K562 (cell line): Measurements from ENCODE around the gene TMEM260. TPM values are rescaled to one million over a fixed set of nuclear protein-coding genes. Genes with fewer than 3 reads are reported as not detected.

Experiments
- CCNT2 ChIP-seq: IDR thresholded peaks from 2 replicates; pipeline ENCODE4 v1.6.1; 2011; ENCODE audit warnings: borderline replicate concordance, low read depth, mild to moderate bottlenecking, moderate library complexity, mixed read lengths, low read length; ENCODE audit not compliant: insufficient read length; ENCODE audit errors: extremely low read depth
- JUND ChIP-seq, 2 experiments: IDR thresholded peaks; 2 replicates in 1 of 2; 3 replicates in 1 of 2; pipeline ENCODE4 v1.6.1; 2011; ENCODE audit warnings: borderline replicate concordance in 2 of 2, low read depth in 2 of 2, low read length in 2 of 2, improper control_type of control experiment in 1 of 2, missing biosample characterization in 1 of 2, missing genetic modification characterization in 1 of 2, missing genetic modification reagents in 1 of 2
- MYC ChIP-seq, 2 experiments: fragments of 250-450 bp in 1 of 2; sonication (Bioruptor Pico) in 1 of 2; IDR thresholded peaks; 2 replicates each; pipeline versions ENCODE4 v1.5.1 to v1.6.1; 2012 to 2021; ENCODE audit warnings: low read depth in 2 of 2, borderline replicate concordance in 1 of 2, improper control_type of control experiment in 1 of 2, low read length in 1 of 2, mild to moderate bottlenecking in 1 of 2, moderate library complexity in 1 of 2
- RBM15 ChIP-seq: fragments of 200-400 bp; formaldehyde crosslinking; IDR thresholded peaks from 2 replicates; pipeline ENCODE4 v1.6.1; 2018; ENCODE audit warnings: mild to moderate bottlenecking, low read length, moderate library complexity; ENCODE audit not compliant: insufficient read depth
- SIN3B ChIP-seq: fragments of 450-650 bp; IDR thresholded peaks from 2 replicates; pipeline ENCODE4 v1.6.1; 2017; ENCODE audit warnings: low read depth, mild to moderate bottlenecking, moderate library complexity
- TRIM24 ChIP-seq, 2 experiments: fragments of 450-650 bp; IDR thresholded peaks; 2 replicates each; pipeline ENCODE4 v1.6.1; 2016
- ZNF134 ChIP-seq: fragments of 250-450 bp; sonication (Bioruptor Pico); conservative IDR thresholded peaks from 2 replicates; pipeline ENCODE4 v1.4.0; 2020
- ZNF318 ChIP-seq, 2 experiments: fragments of 450-650 bp; IDR thresholded peaks; 2 replicates each; pipeline ENCODE4 v1.6.1; 2016; ENCODE audit warnings: mild to moderate bottlenecking in 2 of 2, borderline replicate concordance in 1 of 2, low read depth in 1 of 2, moderate library complexity in 1 of 2
- ZNF696 ChIP-seq: fragments of 250-450 bp; sonication (Bioruptor Pico); conservative IDR thresholded peaks from 2 replicates; pipeline ENCODE4 v1.4.0; 2020; ENCODE audit warnings: mild to moderate bottlenecking, moderate library complexity
- polyA plus RNA-seq, 8 experiments: library from polyadenylated mRNA; depleted of rRNA in 4 of 8; stranded (reverse) in 5 of 8; unstranded in 3 of 8; fragments of >200 nt; fragmentation: Nextera tagmentation in 2 of 8; fragmentation: Illumina TruSeq in 1 of 8; extraction: Ambion mirVana in 2 of 8; extraction: Trizol in 1 of 8; gene quantifications; 2 replicates each; pipeline versions ENCODE4 v1.2.1 to v1.2.3, GENCODE V29; 2011 to 2014; ENCODE audit warnings: inconsistent platforms in 1 of 8, missing spikeins in 1 of 8
- total RNA-seq, 7 experiments: library from RNA; depleted of rRNA in 6 of 7; stranded (reverse); fragments of >200 nt in 6 of 7; fragmentation: Illumina TruSeq in 2 of 7; extraction: Trizol in 2 of 7; gene quantifications; 2 replicates each; pipeline versions ENCODE4 v1.2.1 to v1.2.3, GENCODE V29; 2011 to 2021; ENCODE audit warnings: low replicate concordance in 1 of 7
- TF ChIP-seq, protein P1 (sequence below): fragments of 450-650 bp; IDR thresholded peaks from 2 replicates; pipeline ENCODE4 v1.6.1; 2017; ENCODE audit warnings: antibody characterized with exemption, mild to moderate bottlenecking
- TF ChIP-seq, protein P2 (sequence below): fragments of 450-650 bp; IDR thresholded peaks from one replicate; pipeline ENCODE4 v1.6.1; 2018; ENCODE audit warnings: mild to moderate bottlenecking, moderate library complexity; ENCODE audit not compliant: partially characterized antibody

TMEM260 gene
- total and polyA plus RNA-seq, 9 of the 15 experiments (the other 6 are each of a cell fraction or from before 2014, with no cell fraction given) = 2.2 to 9.4 (median 6.0) TPM

- TF ChIP-seq, protein P1, sequence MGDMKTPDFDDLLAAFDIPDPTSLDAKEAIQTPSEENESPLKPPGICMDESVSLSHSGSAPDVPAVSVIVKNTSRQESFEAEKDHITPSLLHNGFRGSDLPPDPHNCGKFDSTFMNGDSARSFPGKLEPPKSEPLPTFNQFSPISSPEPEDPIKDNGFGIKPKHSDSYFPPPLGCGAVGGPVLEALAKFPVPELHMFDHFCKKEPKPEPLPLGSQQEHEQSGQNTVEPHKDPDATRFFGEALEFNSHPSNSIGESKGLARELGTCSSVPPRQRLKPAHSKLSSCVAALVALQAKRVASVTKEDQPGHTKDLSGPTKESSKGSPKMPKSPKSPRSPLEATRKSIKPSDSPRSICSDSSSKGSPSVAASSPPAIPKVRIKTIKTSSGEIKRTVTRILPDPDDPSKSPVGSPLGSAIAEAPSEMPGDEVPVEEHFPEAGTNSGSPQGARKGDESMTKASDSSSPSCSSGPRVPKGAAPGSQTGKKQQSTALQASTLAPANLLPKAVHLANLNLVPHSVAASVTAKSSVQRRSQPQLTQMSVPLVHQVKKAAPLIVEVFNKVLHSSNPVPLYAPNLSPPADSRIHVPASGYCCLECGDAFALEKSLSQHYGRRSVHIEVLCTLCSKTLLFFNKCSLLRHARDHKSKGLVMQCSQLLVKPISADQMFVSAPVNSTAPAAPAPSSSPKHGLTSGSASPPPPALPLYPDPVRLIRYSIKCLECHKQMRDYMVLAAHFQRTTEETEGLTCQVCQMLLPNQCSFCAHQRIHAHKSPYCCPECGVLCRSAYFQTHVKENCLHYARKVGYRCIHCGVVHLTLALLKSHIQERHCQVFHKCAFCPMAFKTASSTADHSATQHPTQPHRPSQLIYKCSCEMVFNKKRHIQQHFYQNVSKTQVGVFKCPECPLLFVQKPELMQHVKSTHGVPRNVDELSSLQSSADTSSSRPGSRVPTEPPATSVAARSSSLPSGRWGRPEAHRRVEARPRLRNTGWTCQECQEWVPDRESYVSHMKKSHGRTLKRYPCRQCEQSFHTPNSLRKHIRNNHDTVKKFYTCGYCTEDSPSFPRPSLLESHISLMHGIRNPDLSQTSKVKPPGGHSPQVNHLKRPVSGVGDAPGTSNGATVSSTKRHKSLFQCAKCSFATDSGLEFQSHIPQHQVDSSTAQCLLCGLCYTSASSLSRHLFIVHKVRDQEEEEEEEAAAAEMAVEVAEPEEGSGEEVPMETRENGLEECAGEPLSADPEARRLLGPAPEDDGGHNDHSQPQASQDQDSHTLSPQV = no peak
- TF ChIP-seq, protein P2, sequence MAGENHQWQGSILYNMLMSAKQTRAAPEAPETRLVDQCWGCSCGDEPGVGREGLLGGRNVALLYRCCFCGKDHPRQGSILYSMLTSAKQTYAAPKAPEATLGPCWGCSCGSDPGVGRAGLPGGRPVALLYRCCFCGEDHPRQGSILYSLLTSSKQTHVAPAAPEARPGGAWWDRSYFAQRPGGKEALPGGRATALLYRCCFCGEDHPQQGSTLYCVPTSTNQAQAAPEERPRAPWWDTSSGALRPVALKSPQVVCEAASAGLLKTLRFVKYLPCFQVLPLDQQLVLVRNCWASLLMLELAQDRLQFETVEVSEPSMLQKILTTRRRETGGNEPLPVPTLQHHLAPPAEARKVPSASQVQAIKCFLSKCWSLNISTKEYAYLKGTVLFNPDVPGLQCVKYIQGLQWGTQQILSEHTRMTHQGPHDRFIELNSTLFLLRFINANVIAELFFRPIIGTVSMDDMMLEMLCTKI = no peak
- TF ChIP-seq SIN3B (no peak), ZNF696 (CRISPR knock-in tag) (no peak), JUND (IDR thresholded peaks at IDR 0.05; ENCODE audit: borderline replicate concordance, low read depth, low read length) (0 out of 2 replicates have a peak, but pooled peaks have one; percentile 9), JUND (tag; IDR thresholded peaks at IDR 0.05; ENCODE audit: borderline replicate concordance, low read depth, low read length) (no peak; the same call in 2 of the 3 replicates), ZNF318 (IDR thresholded peaks at IDR 0.05; ENCODE audit: borderline replicate concordance in 1 of 2, low read depth in 1 of 2) (no peak), MYC (IDR thresholded peaks at IDR 0.05; ENCODE audit: low read depth, low read length) (no peak), MYC (CRISPR knock-in tag; IDR thresholded peaks at IDR 0.05; ENCODE audit: borderline replicate concordance, low read depth) (no peak), CCNT2 (no peak), ZNF134 (CRISPR knock-in tag) (0 out of 2 replicates have a peak, but pooled peaks have one; percentile 17), RBM15 (no peak), TRIM24 (IDR thresholded peaks at IDR 0.05) (no peak)
These were observed 80.5 kb downstream of the TMEM260 start (continued) for GRCh38 chr14:56659964-56660551.
